GM18505 (cell line): ENCODE measurements around the gene NALCN.

ENCODE experiments used
- ATAC-seq: cut with Tn5 transposase; IDR thresholded peaks from one replicate; pipeline ENCODE4 v1.9.1; 2021; ENCODE audit not compliant: unreplicated experiment
- POLR2A ChIP-seq: IDR thresholded peaks from 4 replicates; pipeline ENCODE4 v1.6.1; 2011; ENCODE audit warnings: borderline replicate concordance; ENCODE audit not compliant: insufficient read depth, insufficient read length; ENCODE audit errors: extremely low read depth

Gene NALCN

GRCh38 chr13:101218484-101218883, 197.8 kb downstream of the NALCN start:
- no peak for TF ChIP-seq POLR2A
- ATAC-seq: no peak

DNA sequence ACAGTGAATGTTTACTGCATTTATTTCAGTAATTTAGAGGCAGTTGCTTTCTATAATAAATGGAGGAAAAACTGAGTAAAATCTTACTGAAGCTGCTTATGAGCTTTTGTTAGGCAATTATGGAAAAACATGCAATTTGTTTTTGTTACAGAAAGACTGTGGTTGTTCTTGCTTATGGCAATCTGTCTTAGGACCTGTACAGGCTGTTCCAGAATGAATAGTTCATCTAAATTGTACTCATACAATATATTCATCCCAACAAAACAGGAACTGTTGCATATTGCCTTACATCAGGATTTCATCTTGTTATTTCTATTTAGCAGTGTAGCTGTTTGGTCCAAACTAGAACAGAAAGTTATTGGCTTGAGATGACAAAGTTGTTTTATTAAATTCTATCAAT, 199.2 kb downstream of the NALCN start:
- ATAC-seq: no peak
- TF ChIP-seq POLR2A: no peak

DNA sequence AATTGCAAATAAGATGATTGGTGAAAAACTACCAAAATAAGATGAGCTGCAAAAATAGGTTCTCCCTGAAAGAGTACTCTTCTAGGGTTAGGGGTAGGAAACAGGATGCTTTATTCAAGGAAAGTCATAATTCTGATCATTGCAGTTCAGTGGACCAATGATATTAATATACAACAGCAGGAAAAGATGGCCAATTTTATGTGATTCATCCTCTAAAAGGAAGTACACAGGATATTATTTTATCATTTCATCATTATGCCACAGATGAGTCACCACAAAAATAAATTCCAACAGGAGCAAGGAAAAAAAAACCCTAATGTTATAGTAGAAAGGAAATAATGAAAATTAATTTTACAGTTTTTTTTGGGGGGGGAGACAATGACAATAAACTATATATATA, 205.0 kb downstream of the NALCN start:
- no peak for TF ChIP-seq POLR2A
- no peak for ATAC-seq

GRCh38 chr13:101210774-101211173, 205.5 kb downstream of the NALCN start:
- ATAC-seq: no peak
- TF ChIP-seq POLR2A: no peak

- TF ChIP-seq POLR2A: no peak
- no peak for ATAC-seq
Measured at GRCh38 chr13:101209206-101209893, 207.0 kb downstream of the NALCN start.

DNA sequence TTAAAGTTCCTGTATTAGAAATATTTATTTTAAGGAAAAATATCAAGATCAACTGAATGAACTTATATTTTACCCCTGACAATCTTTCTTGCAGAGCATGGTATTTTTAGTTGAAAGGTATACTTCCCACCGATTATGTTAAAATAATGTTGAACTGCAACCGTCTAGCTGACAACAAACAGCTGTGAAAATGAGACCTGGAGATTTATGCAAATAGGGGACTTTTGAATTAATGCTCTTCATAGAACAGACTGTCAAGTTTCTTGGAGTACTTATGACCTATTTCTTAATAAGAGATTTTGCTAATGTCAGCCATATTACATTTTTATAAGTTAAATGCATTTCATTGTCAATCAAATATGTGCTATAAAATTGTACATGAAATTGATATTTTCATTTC, 210.9 kb downstream of the NALCN start:
- ATAC-seq: no peak
- no peak for TF ChIP-seq POLR2A

DNA sequence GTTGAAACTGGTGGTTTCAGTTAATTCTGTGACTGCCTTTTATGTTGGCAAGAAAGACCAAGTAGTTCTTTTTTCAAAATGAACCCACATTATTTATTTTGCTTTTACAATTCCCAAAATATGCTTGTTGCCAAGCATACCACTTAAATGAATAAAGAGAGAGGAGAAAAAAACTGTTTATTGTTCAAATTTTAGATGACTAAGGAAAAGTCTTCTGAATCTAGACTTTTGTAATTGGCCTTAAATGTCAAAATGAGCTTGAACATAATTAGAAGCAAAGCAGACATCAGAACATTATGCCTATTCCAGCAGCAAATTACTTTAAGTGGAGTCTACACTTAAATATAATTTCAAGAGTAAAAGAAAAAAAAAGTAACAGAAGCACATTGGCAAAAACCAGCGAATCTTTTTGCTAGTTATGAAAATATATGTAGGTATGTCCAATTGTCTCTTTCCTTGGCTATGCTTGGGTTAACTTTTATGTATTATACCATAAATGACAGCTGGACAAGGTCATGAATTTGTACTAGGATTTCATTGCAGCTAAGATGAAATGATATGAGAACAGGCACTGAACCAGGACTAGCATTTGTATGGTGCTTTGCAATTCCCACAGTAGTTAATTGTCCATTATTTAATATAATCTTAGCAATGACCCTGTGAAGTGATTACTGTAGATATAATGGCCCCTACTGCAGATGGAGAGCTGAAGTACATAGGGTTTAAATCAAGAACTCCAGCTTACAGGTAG, 211.9 kb downstream of the NALCN start:
- TF ChIP-seq POLR2A: no peak

DNA sequence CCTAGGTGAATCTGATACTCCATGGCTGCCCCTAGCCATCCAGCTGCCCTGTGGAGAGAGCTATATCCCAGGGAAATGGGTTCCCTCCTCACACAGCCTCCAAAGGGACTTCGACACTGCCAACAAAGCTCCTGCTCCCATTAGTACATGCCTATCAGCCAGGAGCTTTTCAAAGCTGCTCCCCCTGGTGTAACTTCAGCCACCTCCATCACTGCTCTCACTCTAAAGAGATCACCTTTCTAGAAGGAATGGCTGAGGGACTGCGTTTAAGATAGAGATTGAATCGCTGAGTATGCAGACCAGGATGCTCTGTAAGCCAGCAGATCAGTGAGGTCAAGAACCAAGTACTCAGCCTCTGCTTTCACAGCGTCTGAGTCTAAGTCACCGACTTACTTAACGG, 213.7 kb downstream of the NALCN start:
- ATAC-seq: no peak
- no peak for TF ChIP-seq POLR2A

More for the DNA sequence above, 211.9 kb downstream of the NALCN start:
- no peak for ATAC-seq

DNA sequence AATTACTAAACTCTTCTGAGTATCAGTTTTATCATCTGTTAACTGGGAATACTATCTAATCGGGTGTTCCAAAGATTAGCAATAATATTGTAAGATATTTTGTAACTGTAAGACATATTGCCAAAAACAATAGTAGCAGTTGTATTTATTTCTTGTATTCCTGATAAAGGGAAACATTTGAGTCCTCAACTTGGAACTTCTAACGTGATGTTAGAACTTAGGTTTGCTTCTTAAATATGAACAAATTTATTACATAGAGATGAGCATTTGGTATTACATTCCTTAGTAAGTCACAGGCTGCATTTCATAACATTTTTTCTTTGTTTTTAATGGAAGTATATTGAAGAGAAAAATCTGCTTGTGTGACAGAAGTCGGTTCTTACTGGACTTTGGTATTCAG, 225.3 kb downstream of the NALCN start:
- no peak for TF ChIP-seq POLR2A
- no peak for ATAC-seq

DNA sequence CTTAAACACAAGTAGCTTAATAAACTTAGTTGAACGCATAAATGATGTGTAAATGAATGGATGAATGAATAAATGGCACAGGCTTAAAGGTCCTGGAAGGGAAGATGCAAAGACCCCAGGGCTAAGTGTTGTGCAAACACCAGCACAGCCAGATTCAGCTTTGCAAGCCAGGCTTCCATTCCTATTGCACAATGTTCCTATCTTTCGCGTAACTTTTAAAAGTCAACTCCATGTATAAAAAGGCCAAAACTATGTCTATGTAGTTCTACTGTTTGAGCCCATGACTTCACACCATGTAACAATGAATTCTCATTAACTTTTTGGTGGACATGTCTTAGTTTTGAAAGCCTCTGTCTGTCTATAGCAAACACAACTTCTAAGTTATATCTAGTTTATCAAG, 226.0 kb downstream of the NALCN start:
- no peak for ATAC-seq
- TF ChIP-seq POLR2A: no peak

- no peak for ATAC-seq
- no peak for TF ChIP-seq POLR2A
Measured at GRCh38 chr13:101185606-101186005, 230.7 kb downstream of the NALCN start.

DNA sequence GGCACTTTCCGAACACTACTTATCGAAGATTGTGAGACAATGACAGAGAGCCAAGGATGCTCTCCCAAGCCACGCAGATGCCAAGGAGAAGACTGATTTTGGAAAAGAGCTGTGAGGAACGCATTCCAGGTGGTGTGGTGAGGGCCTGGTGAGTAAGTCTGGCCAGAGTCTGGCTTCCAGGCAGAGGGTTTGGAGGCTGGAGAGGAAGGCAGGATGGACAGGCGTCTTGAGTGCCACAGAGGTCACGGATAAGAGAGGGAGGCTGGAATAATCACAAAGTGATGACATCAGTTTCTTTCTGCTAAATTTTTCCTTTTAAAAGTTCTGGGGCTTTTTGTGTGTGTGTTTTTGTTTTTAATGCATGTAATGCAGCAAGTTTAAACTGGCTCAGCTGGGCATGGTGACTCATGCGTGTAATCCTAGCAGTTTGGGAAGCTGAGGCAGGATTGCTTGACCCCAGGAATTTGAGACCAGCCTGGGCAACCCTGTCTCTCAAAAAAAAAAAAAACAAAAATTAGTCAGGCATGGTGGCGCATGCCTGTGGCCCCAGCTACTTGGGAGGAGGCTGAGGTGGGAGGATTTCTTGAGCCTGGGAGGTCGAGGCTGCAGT, 235.1 kb downstream of the NALCN start:
- ATAC-seq: no peak
- TF ChIP-seq POLR2A: no peak

- ATAC-seq: no peak
- no peak for TF ChIP-seq POLR2A
Measured at GRCh38 chr13:101179021-101179420, 237.3 kb downstream of the NALCN start.

GRCh38 chr13:101178406-101178805, 237.9 kb downstream of the NALCN start:
- no peak for ATAC-seq
- no peak for TF ChIP-seq POLR2A
